ENCODE data around the gene ANKUB1. TPM values are rescaled to one million over a fixed set of nuclear protein-coding genes. Genes with fewer than 3 reads are reported as not detected.
"Not testable (repeated sequence)": the region's sequence is repeated elsewhere in the genome, so short reads cannot be mapped to it uniquely, and the experiment has no call there.

Gene ANKUB1
- total RNA-seq, 1 experiment from 2014 or later: not detected

DNA sequence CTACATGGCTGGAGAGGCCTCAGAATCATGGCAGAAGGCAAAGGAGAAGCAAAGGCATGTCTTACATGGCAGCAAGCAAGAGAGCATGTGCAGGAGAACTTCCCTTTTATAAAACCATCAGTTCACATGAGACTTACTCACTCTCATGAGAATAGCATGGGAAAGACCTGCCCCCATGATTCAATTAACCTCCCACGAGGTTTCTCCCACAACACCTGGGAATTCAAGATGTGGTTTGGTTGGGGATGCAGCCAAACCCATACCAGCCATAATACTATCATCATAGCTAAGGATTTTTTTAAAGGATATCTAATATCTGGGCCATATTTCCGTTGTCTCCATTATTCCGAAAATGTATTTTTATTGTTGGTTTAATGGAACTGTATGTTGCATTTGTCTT lies 47.1 kb upstream of the ANKUB1 start:
- Mint-ChIP-seq H3K36me3 (peaks cover 46% of the 10 kb centered on the region), H3K9me3 (peaks cover 48% of the 10 kb centered on the region)
- DNase-seq (ENCODE audit: low spot score); POLR2A ChIA-PET; H3K4me1 Mint-ChIP-seq; H3K4me3 Mint-ChIP-seq; H3K27ac Mint-ChIP-seq; ATAC-seq; H3K27me3 Mint-ChIP-seq (ENCODE audit: low read depth): not testable (repeated sequence)
- CTCF ChIA-PET: interaction anchor here (3.2 kb wide), 1 partner anchor 31 kb away, joined by 11 read pairs; no protein-coding TSS in a partner anchor

DNA sequence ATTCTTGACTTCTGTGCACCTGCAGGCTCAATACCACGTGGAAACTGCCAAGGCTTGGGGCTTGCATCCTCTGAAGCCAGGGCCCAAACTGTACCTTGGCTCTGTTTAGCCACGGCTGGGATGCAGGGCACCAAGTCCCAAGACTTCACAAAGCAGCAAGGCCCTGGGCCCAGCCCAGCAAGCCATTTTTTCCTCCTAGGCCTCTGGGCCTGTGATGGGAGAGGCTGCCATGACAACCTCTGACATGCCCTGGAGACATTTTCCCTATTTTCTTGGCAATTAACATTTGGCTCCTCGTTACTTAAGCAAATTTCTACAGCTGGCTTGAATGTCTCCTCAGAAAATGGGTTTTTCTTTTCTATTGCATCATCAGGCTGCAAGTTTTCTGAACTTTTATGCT lies 46.1 kb upstream of the ANKUB1 start:
- DNase-seq (ENCODE audit: low spot score); POLR2A ChIA-PET; H3K4me3 Mint-ChIP-seq; CTCF ChIA-PET; ATAC-seq; H3K27me3 Mint-ChIP-seq (ENCODE audit: low read depth); H3K4me1 Mint-ChIP-seq; H3K27ac Mint-ChIP-seq: not testable (repeated sequence)
- Mint-ChIP-seq H3K36me3 (peaks cover 56% of the 10 kb centered on the region), H3K9me3 (peaks cover 58% of the 10 kb centered on the region)

DNA sequence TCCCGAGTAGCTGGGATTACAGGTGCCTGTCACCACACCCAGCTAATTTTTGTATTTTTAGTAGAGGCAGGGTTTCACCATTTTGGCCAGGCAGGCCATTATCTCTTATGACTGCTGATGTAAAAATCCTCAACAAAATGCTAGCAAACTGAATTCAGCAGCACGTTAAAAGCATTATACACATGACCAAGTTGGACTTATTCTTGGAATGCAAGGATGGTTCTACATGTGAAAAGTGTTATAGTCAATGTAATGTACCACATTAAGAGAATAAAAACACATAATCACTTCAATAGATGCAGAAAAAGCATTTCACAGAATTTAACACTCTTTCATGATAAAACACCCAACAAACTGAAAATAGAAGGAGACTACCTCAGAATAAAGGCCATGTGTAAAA lies 40.9 kb upstream of the ANKUB1 start:
- Mint-ChIP-seq H3K9me3 (peaks cover 88% of the 10 kb centered on the region), H3K4me1 (no peaks in the 10 kb centered on the region), H3K27ac (no peak overlapping the region), H3K27me3 (ENCODE audit: low read depth) (no peaks in the 10 kb centered on the region; the same call in 1 of the 2 replicates), H3K4me3 (no peak overlapping the region), H3K36me3 (peaks cover 89% of the 10 kb centered on the region)
- DNase-seq (ENCODE audit: low spot score) (no peak), ATAC-seq (no peak)
- POLR2A ChIA-PET: no interaction called here
- CTCF ChIA-PET: no interaction called here
- TF ChIP-seq EMX1 (CRISPR knock-in tag; IDR thresholded peaks at IDR 0.05): no peak
- TF ChIP-seq, protein P1, sequence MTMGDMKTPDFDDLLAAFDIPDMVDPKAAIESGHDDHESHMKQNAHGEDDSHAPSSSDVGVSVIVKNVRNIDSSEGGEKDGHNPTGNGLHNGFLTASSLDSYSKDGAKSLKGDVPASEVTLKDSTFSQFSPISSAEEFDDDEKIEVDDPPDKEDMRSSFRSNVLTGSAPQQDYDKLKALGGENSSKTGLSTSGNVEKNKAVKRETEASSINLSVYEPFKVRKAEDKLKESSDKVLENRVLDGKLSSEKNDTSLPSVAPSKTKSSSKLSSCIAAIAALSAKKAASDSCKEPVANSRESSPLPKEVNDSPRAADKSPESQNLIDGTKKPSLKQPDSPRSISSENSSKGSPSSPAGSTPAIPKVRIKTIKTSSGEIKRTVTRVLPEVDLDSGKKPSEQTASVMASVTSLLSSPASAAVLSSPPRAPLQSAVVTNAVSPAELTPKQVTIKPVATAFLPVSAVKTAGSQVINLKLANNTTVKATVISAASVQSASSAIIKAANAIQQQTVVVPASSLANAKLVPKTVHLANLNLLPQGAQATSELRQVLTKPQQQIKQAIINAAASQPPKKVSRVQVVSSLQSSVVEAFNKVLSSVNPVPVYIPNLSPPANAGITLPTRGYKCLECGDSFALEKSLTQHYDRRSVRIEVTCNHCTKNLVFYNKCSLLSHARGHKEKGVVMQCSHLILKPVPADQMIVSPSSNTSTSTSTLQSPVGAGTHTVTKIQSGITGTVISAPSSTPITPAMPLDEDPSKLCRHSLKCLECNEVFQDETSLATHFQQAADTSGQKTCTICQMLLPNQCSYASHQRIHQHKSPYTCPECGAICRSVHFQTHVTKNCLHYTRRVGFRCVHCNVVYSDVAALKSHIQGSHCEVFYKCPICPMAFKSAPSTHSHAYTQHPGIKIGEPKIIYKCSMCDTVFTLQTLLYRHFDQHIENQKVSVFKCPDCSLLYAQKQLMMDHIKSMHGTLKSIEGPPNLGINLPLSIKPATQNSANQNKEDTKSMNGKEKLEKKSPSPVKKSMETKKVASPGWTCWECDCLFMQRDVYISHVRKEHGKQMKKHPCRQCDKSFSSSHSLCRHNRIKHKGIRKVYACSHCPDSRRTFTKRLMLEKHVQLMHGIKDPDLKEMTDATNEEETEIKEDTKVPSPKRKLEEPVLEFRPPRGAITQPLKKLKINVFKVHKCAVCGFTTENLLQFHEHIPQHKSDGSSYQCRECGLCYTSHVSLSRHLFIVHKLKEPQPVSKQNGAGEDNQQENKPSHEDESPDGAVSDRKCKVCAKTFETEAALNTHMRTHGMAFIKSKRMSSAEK (CRISPR knock-in tag; IDR thresholded peaks at IDR 0.05; ENCODE audit: borderline replicate concordance): no peak
- TF ChIP-seq, protein P2, sequence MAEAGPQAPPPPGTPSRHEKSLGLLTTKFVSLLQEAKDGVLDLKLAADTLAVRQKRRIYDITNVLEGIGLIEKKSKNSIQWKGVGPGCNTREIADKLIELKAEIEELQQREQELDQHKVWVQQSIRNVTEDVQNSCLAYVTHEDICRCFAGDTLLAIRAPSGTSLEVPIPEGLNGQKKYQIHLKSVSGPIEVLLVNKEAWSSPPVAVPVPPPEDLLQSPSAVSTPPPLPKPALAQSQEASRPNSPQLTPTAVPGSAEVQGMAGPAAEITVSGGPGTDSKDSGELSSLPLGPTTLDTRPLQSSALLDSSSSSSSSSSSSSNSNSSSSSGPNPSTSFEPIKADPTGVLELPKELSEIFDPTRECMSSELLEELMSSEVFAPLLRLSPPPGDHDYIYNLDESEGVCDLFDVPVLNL (CRISPR knock-in tag; IDR thresholded peaks at IDR 0.05; ENCODE audit: borderline replicate concordance, low read depth): no peak
- no peak for TF ChIP-seq MYBL2 (CRISPR knock-in tag; IDR thresholded peaks at IDR 0.05)
- TF ChIP-seq JAZF1 (CRISPR knock-in tag; IDR thresholded peaks at IDR 0.05): no peak
- TF ChIP-seq, protein P3, sequence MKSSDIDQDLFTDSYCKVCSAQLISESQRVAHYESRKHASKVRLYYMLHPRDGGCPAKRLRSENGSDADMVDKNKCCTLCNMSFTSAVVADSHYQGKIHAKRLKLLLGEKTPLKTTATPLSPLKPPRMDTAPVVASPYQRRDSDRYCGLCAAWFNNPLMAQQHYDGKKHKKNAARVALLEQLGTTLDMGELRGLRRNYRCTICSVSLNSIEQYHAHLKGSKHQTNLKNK (CRISPR knock-in tag; IDR thresholded peaks at IDR 0.05): no peak
- TF ChIP-seq, protein P4, sequence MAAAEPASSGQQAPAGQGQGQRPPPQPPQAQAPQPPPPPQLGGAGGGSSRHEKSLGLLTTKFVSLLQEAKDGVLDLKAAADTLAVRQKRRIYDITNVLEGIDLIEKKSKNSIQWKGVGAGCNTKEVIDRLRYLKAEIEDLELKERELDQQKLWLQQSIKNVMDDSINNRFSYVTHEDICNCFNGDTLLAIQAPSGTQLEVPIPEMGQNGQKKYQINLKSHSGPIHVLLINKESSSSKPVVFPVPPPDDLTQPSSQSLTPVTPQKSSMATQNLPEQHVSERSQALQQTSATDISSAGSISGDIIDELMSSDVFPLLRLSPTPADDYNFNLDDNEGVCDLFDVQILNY (CRISPR knock-in tag; IDR thresholded peaks at IDR 0.05): no peak
- no peak for TF ChIP-seq NFE2L1 (CRISPR knock-in tag; IDR thresholded peaks at IDR 0.05)
- no peak for TF ChIP-seq SOX15 (CRISPR knock-in tag; IDR thresholded peaks at IDR 0.05)
- TF ChIP-seq JUN (CRISPR knock-in tag; IDR thresholded peaks at IDR 0.05): no peak
- TF ChIP-seq, protein P5, sequence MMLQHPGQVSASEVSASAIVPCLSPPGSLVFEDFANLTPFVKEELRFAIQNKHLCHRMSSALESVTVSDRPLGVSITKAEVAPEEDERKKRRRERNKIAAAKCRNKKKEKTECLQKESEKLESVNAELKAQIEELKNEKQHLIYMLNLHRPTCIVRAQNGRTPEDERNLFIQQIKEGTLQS (CRISPR knock-in tag; conservative IDR thresholded peaks at IDR 0.05): no peak
- TF ChIP-seq, protein P6, sequence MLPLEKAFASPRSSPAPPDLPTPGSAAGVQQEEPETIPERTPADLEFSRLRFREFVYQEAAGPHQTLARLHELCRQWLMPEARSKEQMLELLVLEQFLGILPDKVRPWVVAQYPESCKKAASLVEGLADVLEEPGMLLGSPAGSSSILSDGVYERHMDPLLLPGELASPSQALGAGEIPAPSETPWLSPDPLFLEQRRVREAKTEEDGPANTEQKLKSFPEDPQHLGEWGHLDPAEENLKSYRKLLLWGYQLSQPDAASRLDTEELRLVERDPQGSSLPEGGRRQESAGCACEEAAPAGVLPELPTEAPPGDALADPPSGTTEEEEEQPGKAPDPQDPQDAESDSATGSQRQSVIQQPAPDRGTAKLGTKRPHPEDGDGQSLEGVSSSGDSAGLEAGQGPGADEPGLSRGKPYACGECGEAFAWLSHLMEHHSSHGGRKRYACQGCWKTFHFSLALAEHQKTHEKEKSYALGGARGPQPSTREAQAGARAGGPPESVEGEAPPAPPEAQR (CRISPR knock-in tag; IDR thresholded peaks at IDR 0.05): no peak
- TF ChIP-seq ZNF416 (CRISPR knock-in tag; IDR thresholded peaks at IDR 0.05): no peak
- TF ChIP-seq, protein P7, sequence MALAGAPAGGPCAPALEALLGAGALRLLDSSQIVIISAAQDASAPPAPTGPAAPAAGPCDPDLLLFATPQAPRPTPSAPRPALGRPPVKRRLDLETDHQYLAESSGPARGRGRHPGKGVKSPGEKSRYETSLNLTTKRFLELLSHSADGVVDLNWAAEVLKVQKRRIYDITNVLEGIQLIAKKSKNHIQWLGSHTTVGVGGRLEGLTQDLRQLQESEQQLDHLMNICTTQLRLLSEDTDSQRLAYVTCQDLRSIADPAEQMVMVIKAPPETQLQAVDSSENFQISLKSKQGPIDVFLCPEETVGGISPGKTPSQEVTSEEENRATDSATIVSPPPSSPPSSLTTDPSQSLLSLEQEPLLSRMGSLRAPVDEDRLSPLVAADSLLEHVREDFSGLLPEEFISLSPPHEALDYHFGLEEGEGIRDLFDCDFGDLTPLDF (CRISPR knock-in tag; IDR thresholded peaks at IDR 0.05): no peak
- TF ChIP-seq, protein P8, sequence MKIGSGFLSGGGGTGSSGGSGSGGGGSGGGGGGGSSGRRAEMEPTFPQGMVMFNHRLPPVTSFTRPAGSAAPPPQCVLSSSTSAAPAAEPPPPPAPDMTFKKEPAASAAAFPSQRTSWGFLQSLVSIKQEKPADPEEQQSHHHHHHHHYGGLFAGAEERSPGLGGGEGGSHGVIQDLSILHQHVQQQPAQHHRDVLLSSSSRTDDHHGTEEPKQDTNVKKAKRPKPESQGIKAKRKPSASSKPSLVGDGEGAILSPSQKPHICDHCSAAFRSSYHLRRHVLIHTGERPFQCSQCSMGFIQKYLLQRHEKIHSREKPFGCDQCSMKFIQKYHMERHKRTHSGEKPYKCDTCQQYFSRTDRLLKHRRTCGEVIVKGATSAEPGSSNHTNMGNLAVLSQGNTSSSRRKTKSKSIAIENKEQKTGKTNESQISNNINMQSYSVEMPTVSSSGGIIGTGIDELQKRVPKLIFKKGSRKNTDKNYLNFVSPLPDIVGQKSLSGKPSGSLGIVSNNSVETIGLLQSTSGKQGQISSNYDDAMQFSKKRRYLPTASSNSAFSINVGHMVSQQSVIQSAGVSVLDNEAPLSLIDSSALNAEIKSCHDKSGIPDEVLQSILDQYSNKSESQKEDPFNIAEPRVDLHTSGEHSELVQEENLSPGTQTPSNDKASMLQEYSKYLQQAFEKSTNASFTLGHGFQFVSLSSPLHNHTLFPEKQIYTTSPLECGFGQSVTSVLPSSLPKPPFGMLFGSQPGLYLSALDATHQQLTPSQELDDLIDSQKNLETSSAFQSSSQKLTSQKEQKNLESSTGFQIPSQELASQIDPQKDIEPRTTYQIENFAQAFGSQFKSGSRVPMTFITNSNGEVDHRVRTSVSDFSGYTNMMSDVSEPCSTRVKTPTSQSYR (CRISPR knock-in tag; IDR thresholded peaks at IDR 0.05): no peak
- no peak for TF ChIP-seq OVOL2 (CRISPR knock-in tag; IDR thresholded peaks at IDR 0.05; ENCODE audit: borderline replicate concordance)
- TF ChIP-seq SP1 (CRISPR knock-in tag; conservative IDR thresholded peaks at IDR 0.05): no peak
- TF ChIP-seq ZNF396 (CRISPR knock-in tag; IDR thresholded peaks at IDR 0.05; ENCODE audit: borderline replicate concordance): no peak

Data from WTC11 (cell line).